Muscle layer of duodenum (tissue), 2 donors: Measurements from ENCODE around the gene C22orf42.
A peak's percentile ranks its signal among the peaks of the same experiment; 100 is the strongest.
"Not testable (repeated sequence)": the region's sequence is repeated elsewhere in the genome, so short reads cannot be mapped to it uniquely, and the experiment has no call there.

Experiments
- H3K27ac ChIP-seq: one replicate; pipeline ENCODE4 v1.7.0; 2013; ENCODE audit warnings: mild to moderate bottlenecking, low read length
- H3K27me3 ChIP-seq: one replicate; pipeline ENCODE4 v1.7.0; 2013; ENCODE audit warnings: low read depth, mild to moderate bottlenecking, control low read depth, low read length
- H3K36me3 ChIP-seq, 2 donors: one replicate each; pipeline ENCODE4 v1.7.0; 2013; ENCODE audit warnings: low read length in 2 of 2, control low read depth in 1 of 2, mild to moderate bottlenecking in 1 of 2; ENCODE audit not compliant: insufficient read depth in 2 of 2, control insufficient read depth in 1 of 2
- H3K4me1 ChIP-seq, 2 donors: one replicate each; pipeline ENCODE4 v1.7.0; 2013; ENCODE audit warnings: low read length in 2 of 2, mild to moderate bottlenecking in 2 of 2, control low read depth in 1 of 2, moderate library complexity in 1 of 2; ENCODE audit not compliant: insufficient read depth in 2 of 2, control insufficient read depth in 1 of 2
- H3K4me3 ChIP-seq, 2 donors: one replicate each; pipeline ENCODE4 v1.7.0; 2013; ENCODE audit warnings: low read length in 2 of 2, low read depth in 1 of 2, mild to moderate bottlenecking in 1 of 2
- H3K9me3 ChIP-seq, 2 donors: one replicate each; pipeline ENCODE4 v1.7.0; 2013; ENCODE audit warnings: low read length in 2 of 2, control low read depth in 1 of 2, mild to moderate bottlenecking in 1 of 2; ENCODE audit not compliant: control insufficient read depth in 1 of 2
- donor health status: healthy.

The C22orf42 gene

DNA sequence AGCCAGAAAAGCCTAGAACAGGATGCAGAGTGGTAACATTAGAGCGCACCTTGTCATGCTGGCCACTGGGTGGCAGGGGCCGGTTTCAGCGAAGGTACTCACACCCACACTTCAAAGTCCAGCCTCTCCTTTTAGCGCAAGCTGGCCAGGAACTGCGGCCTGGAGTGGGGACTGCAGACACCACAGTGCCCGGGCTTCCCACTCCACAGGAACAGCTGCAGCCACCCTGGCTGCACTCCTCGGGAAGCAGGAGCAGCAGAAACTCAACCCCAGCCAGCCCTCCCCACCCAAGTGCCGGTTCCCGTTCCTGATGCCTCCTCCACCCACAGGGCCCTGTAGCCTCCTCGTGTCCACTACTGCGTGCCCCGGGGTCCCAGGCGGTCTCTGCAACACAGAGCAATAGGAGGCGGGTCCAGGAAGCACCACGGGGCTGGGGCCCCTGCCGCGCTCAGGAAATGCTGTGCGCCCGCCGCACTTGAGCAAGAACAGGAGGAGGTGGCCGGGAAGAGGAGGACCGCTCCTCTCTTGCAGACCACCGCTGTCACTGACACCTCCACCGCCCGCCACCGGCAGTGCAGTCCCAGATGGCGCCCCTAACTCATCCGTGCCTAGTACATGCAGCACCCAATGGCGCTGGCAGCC lies 43.6 kb upstream of the C22orf42 start:
- Histone ChIP-seq H3K4me1 (peaks cover 0 to 11% of the 10 kb centered on the region in 2 donors), H3K4me3 (peak overlapping the region in 1 of 2 donors; percentile 33), H3K27ac (no peak overlapping the region), H3K36me3 (no peaks in the 10 kb centered on the region), H3K27me3 (no peaks in the 10 kb centered on the region), H3K9me3 (no peaks in the 10 kb centered on the region)

DNA sequence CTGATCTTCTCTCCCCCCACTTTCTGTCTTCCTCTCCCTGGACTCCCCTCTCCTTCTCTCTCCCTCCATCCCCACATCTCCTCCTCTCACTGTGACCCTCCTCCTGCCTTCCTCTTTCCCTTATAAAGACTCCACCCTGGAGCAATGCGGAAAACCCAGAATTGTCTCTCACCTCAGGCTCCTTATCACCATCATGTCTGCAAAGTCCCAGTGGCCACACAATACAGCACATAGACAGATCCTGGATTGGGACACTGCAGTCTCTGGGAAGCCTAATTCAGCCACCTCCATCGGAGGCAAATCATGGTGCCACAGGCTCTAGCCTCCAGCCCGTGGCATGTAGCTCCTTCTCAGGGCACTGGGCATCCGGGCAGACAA lies 43.0 kb upstream of the C22orf42 start:
- no peak overlapping the region for H3K27ac ChIP-seq
- H3K36me3 ChIP-seq = no peaks in the 10 kb centered on the region
- no peaks in the 10 kb centered on the region for H3K27me3 ChIP-seq
- H3K4me1 ChIP-seq = peaks cover 0 to 11% of the 10 kb centered on the region in 2 donors
- H3K9me3 ChIP-seq = no peaks in the 10 kb centered on the region
- no peak overlapping the region for H3K4me3 ChIP-seq

DNA sequence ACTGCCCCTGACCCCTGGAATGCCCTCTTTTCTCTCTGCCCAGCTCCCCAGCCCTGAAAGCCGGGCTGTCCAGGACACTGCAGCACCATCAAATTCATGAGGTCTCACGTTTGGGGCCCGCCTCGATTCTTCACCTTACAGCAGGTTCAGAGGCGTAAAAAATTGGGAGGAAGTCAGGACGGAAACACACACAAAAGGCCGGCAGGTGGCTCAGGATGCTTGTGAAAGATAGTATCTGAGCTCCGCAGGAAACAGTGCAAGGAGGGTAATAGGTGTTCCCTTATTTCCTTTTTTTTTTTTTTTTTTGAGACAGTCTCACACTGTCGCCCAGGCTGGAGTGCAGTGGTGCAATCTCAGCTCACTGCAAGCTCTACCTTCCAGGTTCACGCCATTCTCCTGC lies 41.6 kb upstream of the C22orf42 start:
- Histone ChIP-seq H3K4me3 (no peak overlapping the region), H3K4me1 (peaks cover 0 to 11% of the 10 kb centered on the region in 2 donors), H3K36me3 (no peaks in the 10 kb centered on the region), H3K27ac (no peak overlapping the region), H3K9me3 (no peaks in the 10 kb centered on the region), H3K27me3 (no peaks in the 10 kb centered on the region)

- H3K4me1 ChIP-seq = peaks cover 0 to 11% of the 10 kb centered on the region in 2 donors
- H3K27ac ChIP-seq = no peak overlapping the region
- H3K4me3 ChIP-seq = no peak overlapping the region
- no peaks in the 10 kb centered on the region for H3K9me3 ChIP-seq
- no peaks in the 10 kb centered on the region for H3K36me3 ChIP-seq
- no peaks in the 10 kb centered on the region for H3K27me3 ChIP-seq
These were observed 40.9 kb upstream of the C22orf42 start for GRCh38 chr22:32199961-32200360.

GRCh38 chr22:32199341-32199740 lies 40.2 kb upstream of the C22orf42 start:
- Histone ChIP-seq H3K27ac (no peak overlapping the region), H3K4me1 (peaks cover 0 to 11% of the 10 kb centered on the region in 2 donors), H3K27me3 (no peaks in the 10 kb centered on the region)

GRCh38 chr22:32197553-32198226 lies 38.6 kb upstream of the C22orf42 start:
- H3K9me3 ChIP-seq, H3K27ac ChIP-seq, H3K4me3 ChIP-seq, H3K36me3 ChIP-seq, H3K4me1 ChIP-seq, H3K27me3 ChIP-seq: not testable (repeated sequence)

More at GRCh38 chr22:32199341-32199740, 40.2 kb upstream of the C22orf42 start:
- Histone ChIP-seq H3K9me3 (no peaks in the 10 kb centered on the region), H3K36me3 (no peaks in the 10 kb centered on the region), H3K4me3 (no peak overlapping the region)

DNA sequence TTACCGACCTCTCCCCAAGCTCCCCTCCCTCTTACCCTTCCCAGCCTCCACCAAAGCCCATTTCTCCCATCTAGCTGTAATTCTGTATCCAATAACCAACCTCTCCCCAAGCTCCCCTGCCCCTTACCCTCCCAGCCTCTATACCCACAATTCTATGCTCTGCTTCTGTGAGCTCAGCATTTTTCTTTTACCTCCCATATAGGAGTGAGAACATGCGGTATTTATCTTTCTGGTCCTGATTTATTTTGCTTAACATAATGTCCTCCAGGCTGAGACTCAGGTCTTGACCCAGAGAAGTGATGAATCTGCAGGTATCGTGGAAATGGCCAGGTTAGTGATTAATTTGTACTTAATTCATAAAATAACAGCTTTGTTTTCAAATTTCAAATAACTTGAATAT lies 36.8 kb upstream of the C22orf42 start:
- H3K9me3 ChIP-seq, H3K4me3 ChIP-seq, H3K27ac ChIP-seq, H3K4me1 ChIP-seq, H3K27me3 ChIP-seq, H3K36me3 ChIP-seq: not testable (repeated sequence)

- not testable (repeated sequence) for H3K27me3 ChIP-seq, H3K36me3 ChIP-seq, H3K27ac ChIP-seq, H3K9me3 ChIP-seq, H3K4me1 ChIP-seq, H3K4me3 ChIP-seq
These were observed 34.2 kb upstream of the C22orf42 start for GRCh38 chr22:32193346-32193745.

DNA sequence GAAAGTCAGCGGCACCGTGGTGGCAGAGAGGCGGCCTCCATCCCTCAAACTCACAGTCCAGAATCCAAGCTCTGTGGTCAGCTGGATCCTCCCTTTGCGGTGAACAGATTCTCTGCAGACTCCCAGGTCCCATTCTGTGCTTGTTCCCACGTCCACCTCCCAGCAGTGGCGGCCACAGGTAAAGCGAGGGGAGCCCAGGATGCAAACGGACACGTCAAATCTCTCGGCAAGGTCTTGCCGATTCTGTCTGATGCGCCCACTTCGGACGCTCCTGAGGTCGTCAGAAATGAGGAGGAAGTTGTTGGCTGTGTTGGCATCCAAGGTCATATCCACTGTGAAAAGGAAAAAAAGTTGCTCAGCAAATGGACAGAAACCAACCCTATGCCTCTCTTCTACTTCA lies 31.9 kb upstream of the C22orf42 start:
- not testable (repeated sequence) for H3K36me3 ChIP-seq, H3K4me3 ChIP-seq, H3K27me3 ChIP-seq, H3K9me3 ChIP-seq, H3K4me1 ChIP-seq, H3K27ac ChIP-seq

DNA sequence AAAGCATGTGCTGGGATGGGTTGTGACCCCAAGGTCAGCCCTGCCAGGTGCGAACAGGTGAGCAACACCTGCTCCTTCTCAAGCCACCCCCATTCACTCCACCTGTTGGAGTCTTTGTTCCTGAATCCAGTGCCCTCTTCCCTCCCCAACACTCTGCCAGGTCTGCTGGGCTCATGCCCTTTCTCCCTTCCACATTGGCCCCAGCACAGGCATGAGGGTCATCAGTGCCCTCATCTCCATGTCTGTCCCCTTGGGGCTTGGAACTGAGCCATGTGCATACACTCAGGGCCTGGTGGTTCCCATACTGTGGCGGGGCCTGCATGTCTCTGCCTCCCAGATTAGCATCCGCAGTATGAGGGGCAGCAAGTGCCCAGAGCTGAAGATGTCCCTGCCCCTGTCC lies 26.7 kb upstream of the C22orf42 start:
- no peaks in the 10 kb centered on the region for H3K9me3 ChIP-seq
- H3K27ac ChIP-seq = no peak overlapping the region

DNA sequence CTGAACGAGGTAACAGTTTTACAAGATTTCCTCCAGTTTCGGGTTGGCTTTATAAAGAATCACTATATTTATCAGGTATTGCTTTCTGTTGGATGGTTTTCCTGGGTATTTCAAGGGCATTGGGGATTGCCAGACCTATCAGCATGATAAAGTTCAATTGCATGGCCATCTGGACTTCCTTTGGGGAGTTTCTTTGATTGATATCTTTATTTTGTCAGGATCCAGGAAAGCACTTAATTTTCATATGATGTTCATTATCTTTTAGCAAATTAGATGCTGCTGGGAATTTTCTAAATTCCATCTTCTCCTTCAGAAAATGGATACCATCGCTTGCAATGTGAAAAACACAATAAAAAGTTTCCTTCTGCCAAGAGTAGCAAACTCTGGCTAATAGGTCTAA lies 24.5 kb upstream of the C22orf42 start:
- Histone ChIP-seq H3K27me3 (no peaks in the 10 kb centered on the region), H3K9me3 (no peaks in the 10 kb centered on the region), H3K4me1 (no peaks in the 10 kb centered on the region), H3K36me3 (no peaks in the 10 kb centered on the region), H3K27ac (no peak overlapping the region), H3K4me3 (no peak overlapping the region)

More for the DNA sequence above, 26.7 kb upstream of the C22orf42 start:
- H3K36me3 ChIP-seq = no peaks in the 10 kb centered on the region
- no peaks in the 10 kb centered on the region for H3K4me1 ChIP-seq
- H3K27me3 ChIP-seq = no peaks in the 10 kb centered on the region
- no peak overlapping the region for H3K4me3 ChIP-seq

DNA sequence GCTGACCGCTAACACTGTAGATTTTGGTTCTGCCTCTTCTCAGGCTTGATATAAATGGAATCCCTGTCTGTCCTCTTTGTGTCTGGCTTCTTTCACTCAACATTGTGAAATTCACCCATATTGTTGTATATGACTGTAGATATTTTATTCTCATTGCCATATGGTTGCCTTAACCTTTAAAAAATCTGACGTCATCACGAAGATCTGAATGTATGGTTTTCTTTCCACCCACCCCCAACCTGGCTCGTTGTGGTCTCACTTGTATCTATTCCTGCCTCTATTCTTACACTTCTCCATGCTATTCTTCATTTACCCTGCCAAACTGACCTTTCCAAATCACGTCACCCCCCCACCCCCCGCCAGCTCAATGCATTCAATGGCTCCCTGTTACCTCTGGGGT lies 21.9 kb upstream of the C22orf42 start:
- Histone ChIP-seq H3K4me3 (no peak overlapping the region), H3K4me1 (no peaks in the 10 kb centered on the region), H3K27ac (no peak overlapping the region), H3K27me3 (peaks cover 4% of the 10 kb centered on the region), H3K9me3 (peaks cover 0 to 3% of the 10 kb centered on the region in 2 donors), H3K36me3 (no peaks in the 10 kb centered on the region)
